ENCODE data around the gene AMFR. TPM values are rescaled to one million over a fixed set of nuclear protein-coding genes. Genes with fewer than 3 reads are reported as not detected.

Gene AMFR
- total RNA-seq, 2 donors from 2014 or later, result 46.5 to 86.2 TPM

- DNase-seq (ENCODE audit: low spot score) (no peak), ATAC-seq (no peak)
- no peaks in the 10 kb centered on the region for H3K36me3 Mint-ChIP-seq
- no peaks in the 10 kb centered on the region for H3K27me3 Mint-ChIP-seq
- no peak overlapping the region for H3K4me3 Mint-ChIP-seq
- H3K27ac Mint-ChIP-seq, result no peak overlapping the region
- peaks cover 19 to 22% of the 10 kb centered on the region in 2 donors for H3K4me1 Mint-ChIP-seq (ENCODE audit: low read depth in 2 of 2)
- no peaks in the 10 kb centered on the region for H3K9me3 Mint-ChIP-seq
Measured at GRCh38 chr16:56360117-56361008, 65.0 kb downstream of the AMFR start.

GRCh38 chr16:56357765-56358322, 67.5 kb downstream of the AMFR start:
- ATAC-seq, result no peak
- no peak for DNase-seq (ENCODE audit: low spot score)
- no peaks in the 10 kb centered on the region for H3K9me3 Mint-ChIP-seq
- peak overlapping the region; percentile 84 to 94 for H3K27ac Mint-ChIP-seq
- H3K4me3 Mint-ChIP-seq, result peak overlapping the region; percentile 76
- peaks cover 19 to 22% of the 10 kb centered on the region in 2 donors for H3K4me1 Mint-ChIP-seq (ENCODE audit: low read depth in 2 of 2)
- H3K27me3 Mint-ChIP-seq, result no peaks in the 10 kb centered on the region
- no peaks in the 10 kb centered on the region for H3K36me3 Mint-ChIP-seq

DNA sequence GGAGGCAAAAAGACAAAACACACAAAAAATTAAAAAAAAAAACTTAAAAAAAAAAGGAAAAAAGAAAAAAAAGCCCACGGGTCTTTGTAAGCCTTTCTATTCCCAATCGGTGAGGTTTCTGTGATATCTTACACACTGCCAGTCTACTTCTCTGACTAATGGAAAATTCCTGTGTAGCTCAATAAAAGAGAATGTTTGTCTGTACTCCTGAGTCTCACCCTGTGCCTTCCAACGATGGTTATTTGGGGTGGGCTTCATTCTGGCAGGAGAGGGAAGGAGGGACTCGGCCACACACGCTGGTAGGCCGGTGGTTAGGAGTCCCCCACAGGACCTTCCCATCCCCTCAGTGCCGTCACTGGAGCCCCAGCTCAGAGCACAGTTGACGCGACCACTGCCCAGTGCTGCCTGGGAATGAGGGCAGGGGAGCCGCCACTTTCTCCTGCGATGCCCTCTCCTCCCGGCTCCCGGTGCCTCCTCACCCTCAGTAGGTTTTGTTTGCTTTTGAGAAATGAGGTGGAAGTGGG, 68.0 kb downstream of the AMFR start:
- Mint-ChIP-seq H3K9me3 (no peaks in the 10 kb centered on the region), H3K4me1 (ENCODE audit: low read depth in 2 of 2) (peaks cover 19 to 22% of the 10 kb centered on the region in 2 donors), H3K27ac (peak overlapping the region; percentile 84 to 94), H3K27me3 (no peaks in the 10 kb centered on the region), H3K36me3 (no peaks in the 10 kb centered on the region), H3K4me3 (peak overlapping the region; percentile 76)
- DNase-seq (ENCODE audit: low spot score) (no peak), ATAC-seq (no peak)

DNA sequence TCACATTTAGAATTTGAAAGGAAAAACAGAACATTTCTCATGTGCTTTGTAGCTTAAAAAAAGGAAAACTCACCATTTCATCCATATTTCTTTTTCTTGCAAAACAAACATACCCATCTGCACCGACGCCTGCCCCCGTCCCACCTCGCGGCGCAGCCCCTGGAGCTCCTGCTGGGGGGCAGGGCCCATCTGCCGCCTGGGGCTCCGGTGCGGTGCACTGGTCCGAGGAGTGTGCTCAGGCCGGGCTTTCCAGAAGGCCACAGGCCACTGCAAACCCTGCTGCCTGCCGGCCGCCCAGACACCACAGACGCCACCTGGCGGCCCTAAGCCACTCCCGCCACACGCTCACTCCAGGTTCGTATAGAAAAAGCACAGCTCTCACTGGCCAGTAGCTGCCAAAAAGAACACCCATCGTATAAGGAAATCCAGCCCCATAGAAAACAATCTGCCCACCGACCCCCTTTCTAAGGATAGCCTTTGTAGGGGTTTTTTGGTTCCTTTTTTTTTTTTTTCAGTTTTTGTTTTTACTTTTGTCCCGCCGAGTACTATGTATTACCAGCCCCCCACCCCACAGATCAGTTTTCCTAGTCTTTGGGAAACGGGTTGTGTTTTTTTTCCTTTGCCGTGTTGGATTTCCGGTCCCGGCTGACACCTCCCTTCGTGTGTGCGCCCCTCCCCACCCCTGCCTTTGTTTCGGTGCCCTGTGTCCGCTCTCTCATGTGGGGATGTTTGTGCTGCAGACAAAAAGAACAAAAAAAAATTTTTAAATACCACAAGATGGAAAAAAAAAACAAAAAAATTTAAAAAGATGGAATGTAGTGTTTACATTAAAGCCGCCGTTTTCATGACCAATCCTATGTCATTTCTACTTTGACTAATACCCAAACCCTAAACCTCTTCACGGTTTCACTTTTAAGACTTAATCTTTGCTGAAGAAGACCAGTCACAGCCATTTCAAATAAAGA, 68.8 kb downstream of the AMFR start:
- Mint-ChIP-seq H3K27ac (peak overlapping the region; percentile 84 to 94), H3K36me3 (no peaks in the 10 kb centered on the region), H3K4me3 (peak overlapping the region; percentile 76), H3K27me3 (no peaks in the 10 kb centered on the region), H3K9me3 (no peaks in the 10 kb centered on the region), H3K4me1 (ENCODE audit: low read depth in 2 of 2) (peaks cover 19 to 22% of the 10 kb centered on the region in 2 donors)
- peak; percentile 83 to 88 for ATAC-seq
- DNase-seq (ENCODE audit: low spot score), result peak; percentile 77

GRCh38 chr16:56355786-56356275, 69.5 kb downstream of the AMFR start:
- peaks cover 0 to 2% of the 10 kb centered on the region in 2 donors for H3K27me3 Mint-ChIP-seq
- ATAC-seq, result no peak
- H3K36me3 Mint-ChIP-seq, result no peaks in the 10 kb centered on the region
- H3K27ac Mint-ChIP-seq, result peak overlapping the region in 1 of 2 donors; percentile 94
- H3K9me3 Mint-ChIP-seq, result no peaks in the 10 kb centered on the region
- H3K4me1 Mint-ChIP-seq (ENCODE audit: low read depth in 2 of 2), result peaks cover 19 to 22% of the 10 kb centered on the region in 2 donors
- peak overlapping the region; percentile 76 for H3K4me3 Mint-ChIP-seq
- DNase-seq (ENCODE audit: low spot score), result peak; percentile 40

GRCh38 chr16:56355221-56355620, 70.1 kb downstream of the AMFR start:
- Mint-ChIP-seq H3K27me3 (peaks cover 0 to 2% of the 10 kb centered on the region in 2 donors), H3K36me3 (no peaks in the 10 kb centered on the region), H3K4me3 (peak overlapping the region; percentile 17), H3K27ac (no peak overlapping the region), H3K9me3 (no peaks in the 10 kb centered on the region), H3K4me1 (ENCODE audit: low read depth in 2 of 2) (peaks cover 19 to 22% of the 10 kb centered on the region in 2 donors)
- ATAC-seq, result no peak
- DNase-seq (ENCODE audit: low spot score), result no peak

DNA sequence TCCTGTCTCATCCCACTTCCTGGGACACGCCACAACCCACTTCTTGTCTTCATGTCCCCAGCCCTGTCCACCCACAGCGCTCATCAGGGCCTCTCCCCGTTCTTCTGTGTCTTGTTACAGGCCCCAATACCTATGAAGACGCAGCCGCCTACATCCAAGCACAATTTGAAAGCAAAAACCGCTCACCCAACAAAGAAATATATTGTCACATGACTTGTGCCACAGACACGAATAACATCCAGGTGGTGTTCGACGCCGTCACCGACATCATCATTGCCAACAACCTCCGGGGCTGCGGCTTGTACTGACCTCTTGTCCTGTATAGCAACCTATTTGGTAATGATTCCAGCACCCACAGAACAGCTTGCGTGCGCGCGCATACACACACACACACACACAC, 70.6 kb downstream of the AMFR start:
- peaks cover 19 to 22% of the 10 kb centered on the region in 2 donors for H3K4me1 Mint-ChIP-seq (ENCODE audit: low read depth in 2 of 2)
- no peak overlapping the region for H3K27ac Mint-ChIP-seq
- H3K4me3 Mint-ChIP-seq, result no peak overlapping the region
- DNase-seq (ENCODE audit: low spot score), result no peak
- ATAC-seq, result no peak
- H3K27me3 Mint-ChIP-seq, result peaks cover 0 to 2% of the 10 kb centered on the region in 2 donors
- H3K9me3 Mint-ChIP-seq, result no peaks in the 10 kb centered on the region
- no peaks in the 10 kb centered on the region for H3K36me3 Mint-ChIP-seq

GRCh38 chr16:56354016-56354415, 71.3 kb downstream of the AMFR start:
- Mint-ChIP-seq H3K4me1 (ENCODE audit: low read depth in 2 of 2) (peaks cover 19 to 22% of the 10 kb centered on the region in 2 donors), H3K36me3 (no peaks in the 10 kb centered on the region), H3K27me3 (peaks cover 0 to 2% of the 10 kb centered on the region in 2 donors), H3K27ac (no peak overlapping the region), H3K4me3 (no peak overlapping the region), H3K9me3 (no peaks in the 10 kb centered on the region)
- DNase-seq (ENCODE audit: low spot score) (peak; percentile 13), ATAC-seq (no peak)

GRCh38 chr16:56353054-56353921, 72.1 kb downstream of the AMFR start:
- H3K9me3 Mint-ChIP-seq, result no peaks in the 10 kb centered on the region
- no peak overlapping the region for H3K27ac Mint-ChIP-seq
- no peaks in the 10 kb centered on the region for H3K36me3 Mint-ChIP-seq
- DNase-seq (ENCODE audit: low spot score), result peak; percentile 44
- H3K27me3 Mint-ChIP-seq, result peaks cover 0 to 2% of the 10 kb centered on the region in 2 donors
- no peak overlapping the region for H3K4me3 Mint-ChIP-seq
- peaks cover 19 to 20% of the 10 kb centered on the region in 2 donors for H3K4me1 Mint-ChIP-seq (ENCODE audit: low read depth in 2 of 2)
- no peak for ATAC-seq

- DNase-seq (ENCODE audit: low spot score), result peak; percentile 51
- H3K4me3 Mint-ChIP-seq, result no peak overlapping the region
- no peaks in the 10 kb centered on the region for H3K36me3 Mint-ChIP-seq
- no peaks in the 10 kb centered on the region for H3K9me3 Mint-ChIP-seq
- H3K4me1 Mint-ChIP-seq (ENCODE audit: low read depth in 2 of 2), result peaks cover 14 to 16% of the 10 kb centered on the region in 2 donors
- ATAC-seq, result no peak
- no peak overlapping the region for H3K27ac Mint-ChIP-seq
- H3K27me3 Mint-ChIP-seq, result peaks cover 0 to 2% of the 10 kb centered on the region in 2 donors
Measured at GRCh38 chr16:56352351-56353053, 72.8 kb downstream of the AMFR start.

DNA sequence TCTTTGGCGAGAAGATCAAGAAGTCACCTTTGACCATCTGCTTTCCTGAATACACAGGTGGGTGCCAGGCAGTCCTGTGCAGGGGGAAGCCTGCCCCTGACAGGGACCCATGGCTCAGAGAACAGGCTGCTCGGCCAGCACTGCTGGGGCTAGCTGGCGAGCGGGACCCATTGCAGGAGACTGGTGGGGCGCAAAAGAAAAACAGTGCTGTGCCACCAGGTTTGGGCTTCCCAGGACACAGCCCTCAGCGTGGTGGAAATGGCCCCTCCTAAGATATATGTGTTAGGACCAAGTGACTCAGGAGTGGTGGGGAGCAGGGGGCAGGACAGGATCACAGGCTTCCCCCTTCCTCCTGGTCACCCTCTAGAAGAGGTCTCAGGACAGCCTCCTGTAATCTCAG, 73.9 kb downstream of the AMFR start:
- Mint-ChIP-seq H3K36me3 (no peaks in the 10 kb centered on the region), H3K4me1 (ENCODE audit: low read depth in 2 of 2) (peaks cover 6 to 7% of the 10 kb centered on the region in 2 donors), H3K4me3 (no peak overlapping the region), H3K27ac (no peak overlapping the region), H3K9me3 (no peaks in the 10 kb centered on the region), H3K27me3 (peaks cover 0 to 2% of the 10 kb centered on the region in 2 donors)
- DNase-seq (ENCODE audit: low spot score) (peak; percentile 38), ATAC-seq (no peak)
